Measurements from ENCODE around the gene SLC35E1.

GRCh38 chr19:16522559-16523377 is 49.4 kb downstream of the SLC35E1 start:
- no peak for TF ChIP-seq CTCF (IDR thresholded peaks at IDR 0.05)
- TF ChIP-seq EP300 (IDR thresholded peaks at IDR 0.05), result no peak
